B cell (primary cell): ENCODE measurements around the gene GZMB. TPM values are rescaled to one million over a fixed set of nuclear protein-coding genes. Genes with fewer than 3 reads are reported as not detected.

ENCODE experiments used
- ATAC-seq: fragments of 200-7000 bp; cut with Tn5 transposase; one replicate; pipeline ENCODE4 v1.10.0; 2021; ENCODE audit warnings: low read depth, mild to moderate bottlenecking, moderate number of reproducible peaks, moderate library complexity
- CTCF ChIA-PET: fragments of 350-600 bp; sonication (Branson Sonifier 250); formaldehyde crosslinking; loops from one replicate; lab custom pipeline; 2021; ENCODE audit warnings: antibody characterized with exemption, inconsistent platforms; lab: Charles Lee
- POLR2A ChIA-PET: fragments of 350-600 bp; sonication (Branson Sonifier 250); formaldehyde crosslinking; loops from one replicate; lab custom pipeline; 2021; ENCODE audit warnings: antibody characterized with exemption; lab: Charles Lee
- DNase-seq: peaks from one replicate; pipeline ENCODE4 v3.0.0; 2013
- H2AFZ ChIP-seq: 2 replicates; pipeline ENCODE4 v1.6.1; 2012; ENCODE audit warnings: mild to moderate bottlenecking, low read depth, low read length; ENCODE audit not compliant: insufficient read depth, poor library complexity, severe bottlenecking
- H3K27ac ChIP-seq, 2 donors: 1 replicate in 1 of 2; 2 replicates in 1 of 2; pipeline ENCODE4 v1.5.1; 2012 to 2013; ENCODE audit warnings: low read length in 2 of 2, mild to moderate bottlenecking in 2 of 2, moderate library complexity in 1 of 2
- H3K27me3 ChIP-seq, 4 experiments: fragments of 200-600 bp in 1 of 4; sonication (generic) in 1 of 4; replicated peaks in 1 of 4; 1 replicate in 2 of 4; 2 replicates in 2 of 4; pipeline versions ENCODE4 v1.6.1 to v1.7.0; 2013 to 2016; ENCODE audit warnings: low read length in 3 of 4, mild to moderate bottlenecking in 2 of 4, mixed read lengths in 1 of 4, moderate library complexity in 1 of 4; ENCODE audit not compliant: insufficient read depth in 4 of 4, control insufficient read depth in 3 of 4; ENCODE audit errors: control extremely low read depth in 1 of 4
- H3K36me3 ChIP-seq, 2 experiments: replicated peaks in 1 of 2; 1 replicate in 1 of 2; 2 replicates in 1 of 2; pipeline versions ENCODE4 v1.6.1 to v1.7.1; 2013; ENCODE audit warnings: low read length in 1 of 2; ENCODE audit not compliant: insufficient read depth in 2 of 2, control insufficient read depth in 1 of 2; ENCODE audit errors: control extremely low read depth in 1 of 2, extremely low read depth in 1 of 2
- H3K4me1 ChIP-seq, 2 donors: fragments of 200-600 bp in 1 of 2; sonication (generic) in 1 of 2; 1 replicate in 1 of 2; 2 replicates in 1 of 2; pipeline versions ENCODE4 v1.5.1 to v1.6.1; 2013 to 2017; ENCODE audit warnings: low read length in 2 of 2; ENCODE audit not compliant: control insufficient read depth in 2 of 2, insufficient read depth in 2 of 2
- H3K4me2 ChIP-seq: replicated peaks from 2 replicates; pipeline ENCODE3; 2012; ENCODE audit warnings: mild to moderate bottlenecking, low read depth, low read length; ENCODE audit not compliant: poor library complexity, severe bottlenecking
- H3K4me3 ChIP-seq, 5 experiments: fragments of 200-600 bp in 1 of 5; sonication (generic) in 1 of 5; 1 replicate in 3 of 5; 2 replicates in 2 of 5; pipeline versions ENCODE4 v1.5.1 to v1.7.0; 2011 to 2016; ENCODE audit warnings: low read length in 4 of 5, mild to moderate bottlenecking in 4 of 5, low read depth in 2 of 5, control low read depth in 1 of 5, moderate library complexity in 1 of 5; ENCODE audit not compliant: insufficient read depth in 1 of 5; ENCODE audit errors: control extremely low read depth in 1 of 5, extremely low read depth in 1 of 5
- H3K79me2 ChIP-seq: fragments of 200-600 bp; sonication (generic); one replicate; pipeline ENCODE4 v1.6.0; 2016; ENCODE audit warnings: low read length; ENCODE audit not compliant: control insufficient read depth, insufficient read depth
- H3K9ac ChIP-seq: fragments of 200-600 bp; sonication (generic); 2 replicates; pipeline ENCODE4 v1.6.1; 2017; ENCODE audit warnings: mild to moderate bottlenecking, low read length, moderate library complexity
- H3K9me3 ChIP-seq, 3 donors: one replicate each; pipeline versions ENCODE4 v1.6.1 to v1.7.1; 2013; ENCODE audit warnings: low read length in 2 of 3; ENCODE audit not compliant: control insufficient read depth in 2 of 3, insufficient read depth in 1 of 3; ENCODE audit errors: control extremely low read depth in 1 of 3
- H4K20me1 ChIP-seq: 2 replicates; pipeline ENCODE4 v1.6.0; 2012; ENCODE audit warnings: mild to moderate bottlenecking, low read length; ENCODE audit not compliant: insufficient read depth, control insufficient read depth, poor library complexity, severe bottlenecking
- H3K27ac Mint-ChIP-seq: one replicate; pipeline ENCODE4 v1.8.0; 2021; ENCODE audit warnings: mixed read lengths
- H3K27me3 Mint-ChIP-seq: one replicate; pipeline ENCODE4 v1.8.0; 2021; ENCODE audit warnings: mixed read lengths
- H3K4me1 Mint-ChIP-seq: one replicate; pipeline ENCODE4 v1.8.0; 2021; ENCODE audit warnings: mixed read lengths
- H3K4me3 Mint-ChIP-seq: one replicate; pipeline ENCODE4 v1.8.0; 2021; ENCODE audit warnings: mixed read lengths
- H3K9me3 Mint-ChIP-seq: one replicate; pipeline ENCODE4 v1.8.0; 2022; ENCODE audit warnings: mixed read lengths; ENCODE audit not compliant: insufficient read depth
- CTCF ChIP-seq: fragments of 200-600 bp; IDR thresholded peaks from one replicate; pipeline ENCODE4 v1.8.0; 2022; ENCODE audit warnings: antibody characterized with exemption, mild to moderate bottlenecking
- EZH2 ChIP-seq: IDR thresholded peaks from 2 replicates; pipeline ENCODE4 v1.6.1; 2012; ENCODE audit warnings: borderline replicate concordance, low read depth, mild to moderate bottlenecking, moderate library complexity, low read length; ENCODE audit not compliant: insufficient read depth, poor library complexity, severe bottlenecking
- WGBS: methylation state at CpG from one replicate; pipeline ENCODE4 v1.1.5; 2013; ENCODE audit warnings: missing lambda C conversion rate; ENCODE audit not compliant: insufficient coverage; 5-methylcytosine and 5-hydroxymethylcytosine counted together
- intact Hi-C: fragments of 100-400 bp; cut with micrococcal nuclease; formaldehyde crosslinking; loops from one replicate; pipeline ENCODE4 v1.10.0; 2022
- polyA plus RNA-seq: library from polyadenylated mRNA; depleted of rRNA; stranded (reverse); fragments of >200 nt; gene quantifications from 2 replicates; pipeline ENCODE4 v1.2.3, GENCODE V29; 2012
- total RNA-seq, 2 donors: library from RNA; stranded (reverse); fragments of 120-200 nt in 1 of 2; gene quantifications; 1 replicate in 1 of 2; 2 replicates in 1 of 2; pipeline versions ENCODE4 v1.2.3 to v1.2.4, GENCODE V29; 2013 to 2022

Gene GZMB
- total and polyA plus RNA-seq, 2 donors (not counting 1 experiment from before 2014, with no cell fraction given), result 0.88 to 1.5 TPM

DNA sequence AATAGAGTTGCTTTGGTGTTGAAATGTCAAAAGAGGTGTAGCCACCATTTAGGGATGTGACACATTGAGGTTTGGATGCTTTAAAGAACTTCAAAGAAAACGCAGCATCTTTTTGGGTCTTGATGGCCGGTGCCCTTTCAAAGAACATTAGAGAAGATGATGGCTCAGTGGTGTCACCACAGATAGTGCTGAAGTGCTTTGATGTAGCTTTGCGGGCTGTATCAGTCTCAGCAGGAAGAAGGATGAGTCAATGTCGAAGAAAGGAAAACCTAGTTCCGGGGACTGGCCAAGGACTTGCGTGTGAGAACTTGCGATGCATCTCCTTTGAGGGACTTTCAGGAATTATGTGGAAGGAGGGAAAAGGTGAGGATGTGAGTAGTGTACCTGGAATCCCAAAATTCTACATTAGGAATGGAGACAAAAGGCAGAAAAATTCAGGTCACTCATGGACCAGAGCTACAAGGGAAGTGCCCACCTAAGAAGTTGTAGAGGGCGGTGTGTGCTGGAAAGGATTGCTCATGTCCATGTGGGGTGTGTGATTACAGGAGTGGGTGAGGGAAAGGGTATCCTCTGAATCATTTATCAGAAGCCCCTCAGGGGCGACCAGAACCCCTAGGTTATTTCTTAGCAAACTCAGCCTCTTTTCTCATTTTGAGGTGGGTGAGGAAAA lies 39.7 kb upstream of the GZMB start:
- 30% methylated on average over 8 of the region's 9 CpGs for WGBS
- H3K9me3 ChIP-seq, result no peaks in the 10 kb centered on the region
- H3K36me3 ChIP-seq, result no peaks in the 10 kb centered on the region
- ChIA-PET CTCF (interaction anchor here (0.7 to 4.1 kb wide), 12 partner anchors 8 to 459 kb away, joined by 3 to 28 read pairs (median 4); no protein-coding TSS in a partner anchor), POLR2A (no interaction called here)
- Mint-ChIP-seq H3K4me1 (peaks cover 63% of the 10 kb centered on the region), H3K27me3 (no peaks in the 10 kb centered on the region), H3K4me3 (peak overlapping the region; percentile 90), H3K27ac (peak overlapping the region; percentile 99), H3K9me3 (no peaks in the 10 kb centered on the region)
- peaks cover 44 to 50% of the 10 kb centered on the region in 2 donors for H3K4me1 ChIP-seq
- H3K27me3 ChIP-seq, result no peaks in the 10 kb centered on the region
- H3K79me2 ChIP-seq, result no peaks in the 10 kb centered on the region
- no peaks in the 10 kb centered on the region for H4K20me1 ChIP-seq
- peak overlapping the region in 4 of 5 experiments; percentile 21 to 66 (median 26) for H3K4me3 ChIP-seq
- peak overlapping the region; percentile 32 for H2AFZ ChIP-seq
- peak overlapping the region; percentile 84 for H3K4me2 ChIP-seq
- DNase-seq (no peak), ATAC-seq (peak; percentile 59)
- peak overlapping the region; percentile 77 to 89 for H3K27ac ChIP-seq
- intact Hi-C loops, result loop anchor here (10.0 kb wide), 2 partner anchors 309 to 339 kb away; partner anchors contain the start of genes ADCY4, NFATC4 and RIPK3
- peak overlapping the region; percentile 53 for H3K9ac ChIP-seq
- TF ChIP-seq CTCF (no peak), EZH2 (no peak)

DNA sequence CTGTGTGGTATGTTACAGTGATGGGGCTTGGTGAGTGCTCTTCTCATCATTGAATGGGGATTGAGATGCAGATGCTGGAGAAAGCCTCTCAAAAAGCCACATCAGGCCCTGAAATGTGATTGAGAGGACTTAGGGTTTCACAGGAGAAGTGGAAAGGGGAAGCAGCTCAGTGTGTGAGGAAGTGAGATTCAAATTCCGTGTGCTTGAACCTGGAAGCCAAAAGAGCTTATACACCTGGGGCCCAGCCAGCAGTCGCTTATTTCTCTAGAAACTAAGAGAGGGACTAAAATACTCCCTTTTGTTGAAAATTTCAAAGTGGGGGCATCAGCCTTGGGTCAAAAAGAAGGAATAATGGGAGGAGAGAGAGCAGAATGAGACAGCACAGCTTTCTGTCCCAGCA lies 39.1 kb upstream of the GZMB start:
- ChIA-PET POLR2A (no interaction called here), CTCF (interaction anchor here (0.7 to 4.1 kb wide), 7 partner anchors 9 to 460 kb away, joined by 3 to 28 read pairs (median 7); no protein-coding TSS in a partner anchor)
- Mint-ChIP-seq H3K27me3 (no peaks in the 10 kb centered on the region), H3K4me1 (peaks cover 61% of the 10 kb centered on the region), H3K4me3 (peak overlapping the region; percentile 90), H3K27ac (peak overlapping the region; percentile 99), H3K9me3 (no peaks in the 10 kb centered on the region)
- TF ChIP-seq EZH2 (no peak), CTCF (no peak)
- no peaks in the 10 kb centered on the region for H3K79me2 ChIP-seq
- H3K9ac ChIP-seq, result peak overlapping the region; percentile 53
- intact Hi-C loops, result loop anchor here (10.0 kb wide), 2 partner anchors 308 to 338 kb away; partner anchors contain the start of genes ADCY4, NFATC4 and RIPK3
- H3K4me3 ChIP-seq, result peak overlapping the region in 4 of 5 experiments; percentile 21 to 66 (median 26)
- peak overlapping the region; percentile 84 for H3K4me2 ChIP-seq
- no CpG with 5 or more reads among the region's 2 CpGs for WGBS
- H4K20me1 ChIP-seq, result no peaks in the 10 kb centered on the region
- peak overlapping the region; percentile 77 to 89 for H3K27ac ChIP-seq
- ATAC-seq (peak; percentile 72), DNase-seq (peak; percentile 78)
- no peaks in the 10 kb centered on the region for H3K9me3 ChIP-seq
- H3K27me3 ChIP-seq, result no peaks in the 10 kb centered on the region
- H2AFZ ChIP-seq, result no peak overlapping the region
- peaks cover 38 to 44% of the 10 kb centered on the region in 2 donors for H3K4me1 ChIP-seq
- no peaks in the 10 kb centered on the region for H3K36me3 ChIP-seq
